ENCODE data around the gene CMTR1. TPM values are rescaled to one million over a fixed set of nuclear protein-coding genes. Genes with fewer than 3 reads are reported as not detected.

CMTR1 gene
- total RNA-seq, 1 experiment from 2014 or later = 28.7 TPM

DNA sequence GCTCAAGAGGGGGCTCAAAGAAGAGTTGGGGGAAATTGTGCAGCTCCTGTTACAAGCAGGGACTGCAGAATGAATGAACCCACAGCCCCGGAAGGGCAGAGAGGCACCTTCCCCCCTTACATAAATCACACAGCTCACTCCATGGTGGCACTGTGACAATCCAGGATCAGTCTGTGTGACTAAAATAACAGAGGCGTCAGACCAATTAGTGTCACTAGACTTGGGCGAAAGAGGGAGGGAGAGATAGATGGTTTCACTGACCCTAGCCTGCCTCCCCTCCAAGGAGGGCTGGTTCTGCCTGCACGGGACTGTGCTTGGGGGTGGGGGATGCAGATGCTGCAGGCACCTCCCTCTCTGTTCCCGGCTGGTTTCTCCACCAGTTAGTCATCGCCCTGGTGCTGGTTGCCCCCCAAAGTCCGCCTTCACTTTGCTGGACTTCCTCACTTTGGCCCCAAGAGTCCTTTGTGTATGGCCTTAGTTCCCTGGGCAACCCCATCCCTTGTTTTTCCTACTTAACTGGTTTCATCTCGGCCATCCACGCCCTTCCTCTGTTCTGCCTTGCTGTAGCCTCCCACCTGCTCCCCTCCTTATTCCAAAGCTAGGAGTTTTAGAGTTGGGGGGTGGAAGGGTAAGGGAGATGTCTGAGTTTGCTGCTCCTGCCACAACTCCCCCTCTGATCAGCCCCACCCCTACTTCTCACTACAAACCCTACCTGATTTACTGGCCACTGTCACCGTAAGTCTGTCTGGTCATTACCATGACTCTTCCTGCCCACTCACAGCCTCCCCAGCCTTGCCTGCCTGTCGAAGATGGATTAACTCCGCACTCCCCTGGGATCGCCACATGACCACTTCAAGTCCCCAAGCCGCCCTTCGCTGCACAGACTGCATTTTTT, 48.9 kb downstream of the CMTR1 start:
- intact Hi-C loops (cut with micrococcal nuclease) = no loop called here
- POLR2A ChIA-PET = no interaction called here

More for the DNA sequence above, 48.9 kb downstream of the CMTR1 start:
- Histone ChIP-seq H3K9me3 (ENCODE audit: control insufficient read depth in 1 of 2, insufficient read depth in 1 of 2, low read depth in 1 of 2, low read length in 2 of 2) (no peaks in the 10 kb centered on the region), H3K4me2 (ENCODE audit: low read length) (no peak overlapping the region), H3K4me3 (replicated peaks in 1 of 2; ENCODE audit: low read depth in 1 of 2, low read length in 2 of 2) (no peak overlapping the region), H3K9me2 (ENCODE audit: insufficient read depth) (no peaks in the 10 kb centered on the region), H3K27me3 (ENCODE audit: insufficient read depth, low read length) (no peaks in the 10 kb centered on the region), H3K79me2 (ENCODE audit: insufficient read depth, low read length) (no peaks in the 10 kb centered on the region), H3K27ac (ENCODE audit: low read depth, low read length) (no peak overlapping the region), H4K20me1 (ENCODE audit: insufficient read depth) (no peaks in the 10 kb centered on the region), H3K36me3 (ENCODE audit: control insufficient read depth in 1 of 2, insufficient read depth in 2 of 2, low read length in 2 of 2) (peaks cover 2 to 17% of the 10 kb centered on the region in 2 experiments; a peak in 2 of 4 replicates), H3K9ac (ENCODE audit: low read length) (no peak overlapping the region), H2AFZ (ENCODE audit: low read depth, low read length, poor library complexity, severe bottlenecking) (no peak overlapping the region), H3K4me1 (ENCODE audit: control insufficient read depth in 1 of 2, insufficient read depth in 2 of 2, low read length in 2 of 2) (no peaks in the 10 kb centered on the region)
- CTCF ChIA-PET = no interaction called here
- RAD21 ChIA-PET (ENCODE audit: low non-redundant PET in 1 of 2, low total read pairs in 2 of 2, uncharacterized antibody in 2 of 2, unreplicated experiment in 2 of 2) = no interaction called here
- DNase-seq (ENCODE audit: low read depth, low spot score) (no peak), ATAC-seq (no peak)
- no peak for TF ChIP-seq EZH2phosphoT487 (IDR thresholded peaks at IDR 0.05; ENCODE audit: borderline replicate concordance)
- TF ChIP-seq RAD21 (IDR thresholded peaks at IDR 0.05; ENCODE audit: low read depth) = no peak
- TF ChIP-seq FOSL1 (IDR thresholded peaks at IDR 0.05; ENCODE audit: low read depth) = no peak
- TF ChIP-seq YY1 (IDR thresholded peaks at IDR 0.05; ENCODE audit: extremely low read depth, insufficient replicate concordance, low read depth, low read length) = no peak
- TF ChIP-seq, protein P1, sequence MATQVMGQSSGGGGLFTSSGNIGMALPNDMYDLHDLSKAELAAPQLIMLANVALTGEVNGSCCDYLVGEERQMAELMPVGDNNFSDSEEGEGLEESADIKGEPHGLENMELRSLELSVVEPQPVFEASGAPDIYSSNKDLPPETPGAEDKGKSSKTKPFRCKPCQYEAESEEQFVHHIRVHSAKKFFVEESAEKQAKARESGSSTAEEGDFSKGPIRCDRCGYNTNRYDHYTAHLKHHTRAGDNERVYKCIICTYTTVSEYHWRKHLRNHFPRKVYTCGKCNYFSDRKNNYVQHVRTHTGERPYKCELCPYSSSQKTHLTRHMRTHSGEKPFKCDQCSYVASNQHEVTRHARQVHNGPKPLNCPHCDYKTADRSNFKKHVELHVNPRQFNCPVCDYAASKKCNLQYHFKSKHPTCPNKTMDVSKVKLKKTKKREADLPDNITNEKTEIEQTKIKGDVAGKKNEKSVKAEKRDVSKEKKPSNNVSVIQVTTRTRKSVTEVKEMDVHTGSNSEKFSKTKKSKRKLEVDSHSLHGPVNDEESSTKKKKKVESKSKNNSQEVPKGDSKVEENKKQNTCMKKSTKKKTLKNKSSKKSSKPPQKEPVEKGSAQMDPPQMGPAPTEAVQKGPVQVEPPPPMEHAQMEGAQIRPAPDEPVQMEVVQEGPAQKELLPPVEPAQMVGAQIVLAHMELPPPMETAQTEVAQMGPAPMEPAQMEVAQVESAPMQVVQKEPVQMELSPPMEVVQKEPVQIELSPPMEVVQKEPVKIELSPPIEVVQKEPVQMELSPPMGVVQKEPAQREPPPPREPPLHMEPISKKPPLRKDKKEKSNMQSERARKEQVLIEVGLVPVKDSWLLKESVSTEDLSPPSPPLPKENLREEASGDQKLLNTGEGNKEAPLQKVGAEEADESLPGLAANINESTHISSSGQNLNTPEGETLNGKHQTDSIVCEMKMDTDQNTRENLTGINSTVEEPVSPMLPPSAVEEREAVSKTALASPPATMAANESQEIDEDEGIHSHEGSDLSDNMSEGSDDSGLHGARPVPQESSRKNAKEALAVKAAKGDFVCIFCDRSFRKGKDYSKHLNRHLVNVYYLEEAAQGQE (IDR thresholded peaks at IDR 0.05; ENCODE audit: low read depth) = no peak
- no peak for TF ChIP-seq ZFX (IDR thresholded peaks at IDR 0.05)
- TF ChIP-seq POLR2AphosphoS5 (IDR thresholded peaks at IDR 0.05; ENCODE audit: low read depth, low read length) = no peak
- no peak for TF ChIP-seq CBX3 (IDR thresholded peaks at IDR 0.05; ENCODE audit: low read depth)
- no peak for TF ChIP-seq ELF1 (IDR thresholded peaks at IDR 0.05; ENCODE audit: borderline replicate concordance, low read depth)
- TF ChIP-seq JUND (IDR thresholded peaks at IDR 0.05) = no peak
- TF ChIP-seq, protein P2, sequence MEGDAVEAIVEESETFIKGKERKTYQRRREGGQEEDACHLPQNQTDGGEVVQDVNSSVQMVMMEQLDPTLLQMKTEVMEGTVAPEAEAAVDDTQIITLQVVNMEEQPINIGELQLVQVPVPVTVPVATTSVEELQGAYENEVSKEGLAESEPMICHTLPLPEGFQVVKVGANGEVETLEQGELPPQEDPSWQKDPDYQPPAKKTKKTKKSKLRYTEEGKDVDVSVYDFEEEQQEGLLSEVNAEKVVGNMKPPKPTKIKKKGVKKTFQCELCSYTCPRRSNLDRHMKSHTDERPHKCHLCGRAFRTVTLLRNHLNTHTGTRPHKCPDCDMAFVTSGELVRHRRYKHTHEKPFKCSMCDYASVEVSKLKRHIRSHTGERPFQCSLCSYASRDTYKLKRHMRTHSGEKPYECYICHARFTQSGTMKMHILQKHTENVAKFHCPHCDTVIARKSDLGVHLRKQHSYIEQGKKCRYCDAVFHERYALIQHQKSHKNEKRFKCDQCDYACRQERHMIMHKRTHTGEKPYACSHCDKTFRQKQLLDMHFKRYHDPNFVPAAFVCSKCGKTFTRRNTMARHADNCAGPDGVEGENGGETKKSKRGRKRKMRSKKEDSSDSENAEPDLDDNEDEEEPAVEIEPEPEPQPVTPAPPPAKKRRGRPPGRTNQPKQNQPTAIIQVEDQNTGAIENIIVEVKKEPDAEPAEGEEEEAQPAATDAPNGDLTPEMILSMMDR (IDR thresholded peaks at IDR 0.05 in 2 of 3, conservative IDR thresholded peaks at IDR 0.05 in 1 of 3; ENCODE audit: borderline replicate concordance in 1 of 3, insufficient read depth in 1 of 3, low read depth in 2 of 3, low read length in 2 of 3) = no peak
- TF ChIP-seq EZH2 (IDR thresholded peaks at IDR 0.05) = no peak
- BruUV-seq (replicated peaks) = no TSS peak

Data from HCT116 (cell line).